ENCODE measurements around the gene LINGO1.

DNA sequence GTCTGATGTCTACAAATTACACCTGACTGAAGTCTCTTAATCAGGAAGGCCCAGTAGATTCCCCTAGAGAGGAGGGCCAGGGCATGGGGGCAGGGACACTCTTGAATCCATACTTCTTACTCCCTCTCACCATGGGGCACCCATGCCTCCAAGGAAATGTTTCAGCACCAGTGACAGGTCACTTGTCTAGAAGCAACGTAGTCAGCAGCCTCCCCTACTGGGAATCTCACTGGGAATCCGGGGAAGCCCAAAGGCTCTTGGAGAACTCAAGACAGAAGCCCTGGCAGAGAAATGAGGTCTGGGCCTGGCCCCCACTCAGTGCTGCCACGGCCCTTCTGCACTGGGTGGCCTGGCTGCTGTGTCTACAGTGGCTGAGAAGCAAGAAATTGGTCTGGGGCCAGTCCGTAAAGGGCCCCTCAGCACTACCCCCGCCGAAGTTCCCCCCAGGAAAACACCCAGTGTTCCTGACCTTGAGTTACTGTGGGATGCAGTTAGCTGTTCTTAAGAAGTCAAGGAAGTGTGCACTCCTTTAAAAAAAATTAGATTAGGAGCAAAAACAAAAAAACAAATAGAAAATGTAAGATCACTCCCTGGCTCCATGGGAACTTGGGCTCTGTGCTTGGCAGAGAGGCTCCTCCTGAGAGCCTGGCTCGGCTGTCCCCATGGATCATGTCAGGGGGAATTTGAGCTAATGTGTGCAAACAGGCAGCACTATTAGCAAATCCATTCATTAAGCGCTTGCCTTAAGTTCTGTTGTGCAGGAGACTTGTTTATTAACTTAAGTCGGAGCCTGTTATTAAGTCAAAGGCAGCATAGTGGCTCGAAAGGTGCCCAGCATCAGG, 5.4 kb upstream of the LINGO1 start:
- TF ChIP-seq, protein P1, sequence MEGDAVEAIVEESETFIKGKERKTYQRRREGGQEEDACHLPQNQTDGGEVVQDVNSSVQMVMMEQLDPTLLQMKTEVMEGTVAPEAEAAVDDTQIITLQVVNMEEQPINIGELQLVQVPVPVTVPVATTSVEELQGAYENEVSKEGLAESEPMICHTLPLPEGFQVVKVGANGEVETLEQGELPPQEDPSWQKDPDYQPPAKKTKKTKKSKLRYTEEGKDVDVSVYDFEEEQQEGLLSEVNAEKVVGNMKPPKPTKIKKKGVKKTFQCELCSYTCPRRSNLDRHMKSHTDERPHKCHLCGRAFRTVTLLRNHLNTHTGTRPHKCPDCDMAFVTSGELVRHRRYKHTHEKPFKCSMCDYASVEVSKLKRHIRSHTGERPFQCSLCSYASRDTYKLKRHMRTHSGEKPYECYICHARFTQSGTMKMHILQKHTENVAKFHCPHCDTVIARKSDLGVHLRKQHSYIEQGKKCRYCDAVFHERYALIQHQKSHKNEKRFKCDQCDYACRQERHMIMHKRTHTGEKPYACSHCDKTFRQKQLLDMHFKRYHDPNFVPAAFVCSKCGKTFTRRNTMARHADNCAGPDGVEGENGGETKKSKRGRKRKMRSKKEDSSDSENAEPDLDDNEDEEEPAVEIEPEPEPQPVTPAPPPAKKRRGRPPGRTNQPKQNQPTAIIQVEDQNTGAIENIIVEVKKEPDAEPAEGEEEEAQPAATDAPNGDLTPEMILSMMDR (IDR thresholded peaks at IDR 0.05), result no peak
- no peak for TF ChIP-seq POLR2A (IDR thresholded peaks at IDR 0.05)
